GM21717 (cell line): Measurements from ENCODE around the gene XDH.

Source experiments
- ATAC-seq: cut with Tn5 transposase; IDR thresholded peaks from one replicate; pipeline ENCODE4 v1.9.1; 2021; ENCODE audit warnings: mild to moderate bottlenecking, moderate library complexity; ENCODE audit not compliant: unreplicated experiment

Gene XDH

DNA sequence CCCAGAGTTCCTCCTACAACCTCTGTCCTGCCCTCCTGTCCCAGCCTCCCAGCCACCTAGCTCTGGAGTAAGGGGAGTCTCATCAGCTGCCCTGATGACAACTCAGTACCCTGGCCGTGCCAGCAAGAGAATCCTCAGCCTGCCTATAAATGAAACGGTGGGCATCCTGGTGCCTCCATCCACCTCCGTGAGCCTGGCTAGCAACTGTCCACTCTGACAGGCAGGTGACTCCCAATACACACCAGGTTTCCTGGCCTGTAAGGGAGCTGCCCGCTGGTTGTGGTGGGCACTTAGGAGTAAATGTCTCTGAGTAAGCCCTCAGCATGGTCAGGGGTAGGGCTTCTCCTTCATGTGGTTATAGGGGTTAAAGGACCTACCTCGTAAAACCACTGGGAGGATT lies 81.5 kb downstream of the XDH start:
- ATAC-seq: no peak

DNA sequence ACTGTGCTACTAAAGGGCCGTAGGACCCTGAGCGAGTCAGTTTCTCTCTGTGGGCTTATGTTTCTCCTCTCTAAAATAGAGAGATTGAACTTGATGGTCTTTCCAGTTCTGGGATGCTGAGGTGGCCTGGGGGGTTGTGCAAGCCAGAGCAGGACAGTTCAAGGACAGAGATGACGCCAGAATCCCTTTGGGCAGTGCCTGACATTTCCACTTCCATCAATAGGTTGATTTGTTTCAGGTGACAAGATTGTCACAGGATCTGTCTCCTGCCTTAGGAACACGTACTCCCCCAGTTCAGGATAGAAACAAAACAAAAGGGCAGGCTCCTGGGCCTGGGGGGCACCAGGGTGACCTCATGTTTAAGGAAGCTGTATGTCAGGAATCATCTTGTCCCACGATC lies 82.0 kb downstream of the XDH start:
- ATAC-seq: no peak

DNA sequence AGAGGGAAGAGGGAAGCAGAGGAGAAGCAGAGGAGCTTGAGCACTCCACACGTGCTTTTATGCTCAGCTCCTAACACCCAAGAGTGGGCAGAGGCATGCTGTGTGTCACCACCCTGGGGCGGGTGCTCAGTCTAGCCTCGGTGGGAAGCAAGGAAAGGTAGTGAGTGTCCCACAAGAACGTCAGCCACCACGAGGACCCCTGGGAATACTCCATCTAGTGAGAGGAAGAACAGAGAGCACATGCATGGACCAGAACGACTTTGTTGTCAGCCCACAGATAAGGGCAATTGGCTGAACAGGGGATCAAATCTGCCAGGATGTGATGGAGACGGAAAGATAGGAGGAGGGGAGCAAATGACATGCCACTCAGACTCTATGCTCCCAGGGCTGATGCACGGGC lies 83.4 kb downstream of the XDH start:
- ATAC-seq: no peak

DNA sequence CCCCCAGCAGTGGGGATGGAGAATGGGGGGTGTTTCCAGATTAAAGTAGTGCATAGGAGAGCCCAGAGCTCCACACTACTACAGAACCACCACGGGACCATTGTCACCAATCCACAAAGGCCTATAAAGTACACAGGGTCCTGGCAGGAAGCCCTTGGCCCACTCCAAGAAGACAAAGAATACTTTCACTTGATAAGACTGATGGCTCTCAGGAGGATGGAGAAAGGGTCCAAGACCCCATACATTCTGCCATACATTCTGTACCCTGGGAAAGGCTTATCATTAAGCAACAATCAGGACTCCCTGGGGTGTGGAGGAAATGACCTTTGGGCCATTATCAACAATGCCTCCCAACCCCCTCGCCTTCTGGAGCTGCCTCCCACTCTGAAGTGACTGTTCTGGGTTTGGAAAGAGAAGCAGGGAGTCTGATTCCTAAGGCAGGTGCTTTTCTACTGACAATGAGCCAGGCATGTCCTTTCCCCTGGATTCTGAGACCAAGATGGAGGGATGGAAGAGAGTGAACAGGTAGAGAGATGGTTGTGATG lies 85.4 kb downstream of the XDH start:
- no peak for ATAC-seq

DNA sequence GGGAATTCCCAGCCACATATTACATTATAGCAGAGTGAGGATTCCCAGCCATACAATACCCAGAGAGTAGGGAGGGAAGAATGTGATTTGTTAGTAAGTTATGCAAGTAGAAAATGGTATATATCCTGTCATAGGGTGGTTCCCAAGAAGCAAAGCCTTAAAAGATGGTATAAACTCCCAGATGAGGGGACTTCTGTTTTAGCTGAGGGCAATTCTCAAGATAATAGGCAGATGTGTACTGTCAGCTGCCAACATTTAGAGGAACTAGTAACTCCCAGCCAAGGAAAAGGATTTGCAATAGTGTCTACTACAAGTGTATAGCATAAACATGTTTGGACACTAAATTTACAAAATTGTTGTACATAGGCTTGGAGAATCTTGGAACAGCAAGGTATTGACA lies 86.5 kb downstream of the XDH start:
- ATAC-seq: no peak

DNA sequence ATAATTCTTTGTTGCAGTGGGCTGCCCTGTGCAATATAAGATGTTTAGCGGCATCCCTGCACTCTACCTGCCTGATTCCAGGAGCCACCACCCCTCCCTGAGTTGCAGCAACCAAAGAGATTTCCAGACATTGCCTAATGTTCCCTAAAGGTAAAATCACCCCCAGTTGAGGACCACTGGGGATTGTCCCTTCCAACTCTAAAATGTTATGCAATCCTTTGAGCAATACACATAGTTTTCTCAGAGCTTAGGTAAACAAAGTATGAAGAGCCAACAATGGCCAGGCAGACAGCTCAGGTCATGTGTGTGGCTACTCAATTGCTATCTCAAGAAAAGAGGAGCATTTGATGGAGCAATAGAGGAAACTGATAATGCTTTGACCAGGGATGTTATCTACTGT lies 87.0 kb downstream of the XDH start:
- no peak for ATAC-seq

DNA sequence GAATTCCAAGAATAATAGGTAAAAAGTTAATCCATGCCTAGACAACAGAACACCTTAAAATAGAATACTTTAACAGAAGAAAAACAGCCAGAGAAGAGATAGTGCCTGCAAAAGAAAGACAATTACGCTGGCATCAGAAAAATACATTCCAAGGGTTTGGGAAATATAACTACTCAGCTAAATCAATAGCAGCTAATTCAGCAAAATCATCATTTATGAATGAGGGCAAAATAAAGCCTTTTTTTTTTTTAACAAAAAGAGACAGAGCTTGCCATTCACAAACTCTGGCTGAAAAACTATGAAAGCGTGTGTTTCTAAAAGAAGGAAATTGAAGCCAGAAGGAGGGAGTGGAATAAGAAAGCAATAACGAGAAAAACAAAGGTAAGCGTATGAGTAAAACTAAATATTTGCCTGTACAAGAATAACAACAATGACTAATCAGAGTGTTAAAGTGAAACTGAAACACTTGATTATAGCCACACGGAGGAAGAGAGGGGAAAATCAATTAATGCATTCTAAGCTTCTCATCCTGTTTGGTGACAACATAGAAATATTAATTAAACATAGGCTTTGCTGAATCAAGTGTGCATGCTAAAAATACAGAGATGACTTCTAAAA lies 90.4 kb downstream of the XDH start:
- ATAC-seq: peak; percentile 61

DNA sequence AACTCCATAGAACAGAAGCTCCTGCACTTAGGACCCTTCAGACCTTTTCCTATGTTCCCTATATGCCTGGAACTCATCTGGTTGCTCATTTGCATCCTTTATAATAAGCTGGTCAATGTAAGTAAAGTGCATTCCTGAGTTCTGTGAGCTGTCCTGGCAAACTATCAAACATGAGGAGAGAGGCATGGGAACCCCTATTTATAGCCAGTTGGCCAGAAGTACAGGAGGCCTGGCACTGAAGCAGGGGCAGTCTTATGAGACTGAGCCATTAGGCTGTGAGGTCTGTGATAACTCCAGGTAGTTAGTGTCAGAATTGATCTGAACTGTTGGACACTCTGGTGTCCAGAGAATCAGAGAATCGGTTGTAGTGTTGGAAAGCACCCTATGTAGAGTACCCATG lies 92.2 kb downstream of the XDH start:
- ATAC-seq: no peak

DNA sequence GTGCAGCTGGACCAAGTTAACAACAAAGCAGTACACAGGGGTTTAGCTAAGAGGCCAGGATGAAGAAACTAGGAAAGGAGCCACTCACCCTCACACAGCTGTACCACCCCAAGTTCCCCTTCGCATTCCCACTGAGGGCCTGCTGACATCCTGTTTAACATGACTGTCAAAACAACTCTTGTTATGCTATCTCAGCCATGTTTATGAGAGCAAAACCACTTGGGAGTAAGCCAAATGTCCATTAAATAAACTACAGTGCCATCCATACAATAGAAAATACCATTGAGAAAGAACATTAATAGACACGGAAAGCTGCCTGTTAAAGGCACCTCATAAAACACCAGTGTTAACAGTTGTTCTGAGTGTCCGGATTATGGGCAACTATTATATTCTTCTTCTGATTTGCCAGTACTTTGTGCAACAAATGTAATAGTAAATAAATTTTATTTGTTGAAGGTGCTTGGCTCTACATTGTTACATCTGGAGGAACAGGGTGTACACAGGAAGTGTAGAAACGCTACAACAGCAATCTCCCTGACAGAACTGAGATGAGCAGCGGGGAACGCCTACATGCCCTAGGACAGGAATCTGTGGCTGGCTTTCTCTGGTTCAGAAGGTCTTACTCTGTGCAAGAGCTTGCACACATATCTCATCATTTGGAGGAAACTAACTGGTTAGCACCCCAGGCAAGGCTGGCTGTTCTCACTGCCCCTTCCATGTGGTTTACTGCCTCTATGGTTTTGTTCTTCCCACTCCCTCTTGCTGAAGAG lies 95.0 kb downstream of the XDH start:
- ATAC-seq: peak; percentile 66

DNA sequence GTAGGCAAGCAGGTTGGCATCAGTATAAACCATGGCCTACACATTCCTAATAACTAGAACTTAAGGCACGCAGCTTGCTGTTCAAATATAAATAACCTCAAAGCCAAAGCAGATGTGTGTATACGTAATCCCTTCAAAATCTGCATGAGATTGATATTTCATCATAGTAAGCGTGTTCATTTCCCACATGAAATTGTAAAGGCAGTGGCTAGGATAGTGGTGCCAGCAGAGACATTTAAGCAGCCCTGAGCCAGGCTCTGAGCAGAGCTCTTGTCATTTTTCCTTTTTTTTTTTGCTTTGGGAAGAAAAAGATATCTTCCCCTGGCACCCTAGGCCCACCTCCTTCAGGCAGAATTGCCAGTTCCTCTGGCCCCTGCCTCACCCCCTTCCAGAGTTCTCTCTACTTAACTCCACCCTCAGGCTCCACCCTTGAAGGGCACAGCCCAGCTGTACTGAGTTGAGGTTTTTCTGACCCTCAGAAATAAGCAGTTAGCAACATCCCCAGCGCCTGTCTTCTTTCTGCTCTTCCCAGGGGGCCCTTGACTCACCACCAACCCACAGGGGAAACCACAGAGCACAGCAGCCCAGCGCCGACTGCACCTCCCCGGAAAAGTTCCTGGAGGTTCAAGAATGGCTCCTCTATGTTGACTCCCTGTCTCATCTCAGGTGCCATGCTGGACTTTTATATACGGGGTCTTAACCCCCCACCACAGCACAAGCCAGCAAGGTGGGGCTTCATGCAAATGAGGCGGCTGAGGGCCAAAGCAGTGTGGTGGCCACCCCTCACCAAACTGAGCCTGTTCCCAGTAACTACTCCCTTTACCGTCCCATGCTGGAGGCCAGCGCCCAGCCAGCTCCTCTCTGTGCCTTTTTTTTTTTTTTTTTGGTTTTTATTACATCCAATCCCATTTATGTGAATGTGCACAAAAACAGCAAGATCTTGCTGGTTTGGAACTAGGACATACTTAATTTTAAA lies 95.9 kb downstream of the XDH start:
- peak; percentile 74 for ATAC-seq

DNA sequence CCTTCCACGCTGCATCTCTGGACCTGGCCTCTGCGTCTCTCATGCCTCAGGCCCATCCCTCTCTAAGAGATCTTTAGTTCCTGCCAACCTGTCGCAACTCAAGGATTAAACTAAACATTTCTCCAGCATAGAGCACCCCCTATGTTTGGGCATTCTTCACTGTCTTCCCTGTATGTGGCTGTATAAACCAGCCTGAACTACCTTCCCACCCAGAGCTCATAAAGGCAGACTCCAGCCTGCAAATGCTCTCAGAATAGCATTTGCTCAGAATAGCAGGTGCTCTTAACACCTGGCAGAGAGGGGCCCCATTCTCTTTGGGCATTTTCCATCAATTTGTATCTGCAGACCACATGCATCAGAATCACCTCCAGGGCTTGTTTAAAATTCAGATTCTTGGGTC lies 97.1 kb downstream of the XDH start:
- no peak for ATAC-seq

DNA sequence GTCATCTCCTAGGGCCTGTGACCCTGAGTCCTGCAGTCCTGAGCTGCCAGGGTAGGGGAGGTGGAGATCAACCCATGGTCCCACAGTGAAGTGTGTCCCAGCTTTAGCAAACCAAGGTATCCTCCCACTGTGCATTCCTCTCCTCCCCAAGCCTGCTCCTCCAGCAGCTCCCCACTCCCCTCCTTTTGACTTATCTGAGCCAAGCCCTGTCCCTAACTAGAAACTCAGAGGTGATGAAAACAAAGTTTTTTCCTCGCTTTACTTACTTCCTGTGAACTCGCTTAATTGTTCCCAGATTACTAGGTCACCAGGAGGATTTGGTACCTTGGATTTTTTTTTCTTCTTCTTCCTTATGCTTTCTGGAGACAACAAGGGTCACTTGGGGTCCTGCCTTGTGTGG lies 99.8 kb downstream of the XDH start:
- no peak for ATAC-seq

DNA sequence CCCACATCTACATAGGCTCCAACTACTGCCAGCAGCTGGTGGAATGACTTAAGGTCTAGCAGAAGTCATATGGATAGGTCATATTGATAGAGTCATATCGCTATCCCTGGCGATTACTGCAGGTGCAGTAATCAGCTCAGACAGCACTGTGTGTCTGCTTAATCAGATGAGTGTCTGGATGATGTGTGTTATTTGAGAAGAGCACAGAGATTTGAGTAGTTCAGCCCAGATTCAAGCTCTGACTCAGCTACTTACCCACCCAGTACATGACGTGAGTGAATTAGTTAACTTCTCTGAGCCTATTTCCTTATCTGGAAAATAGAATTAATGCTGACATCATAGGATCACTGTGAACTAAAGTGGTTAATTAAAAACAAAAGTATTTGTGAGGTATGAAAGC lies 101.6 kb downstream of the XDH start:
- ATAC-seq: no peak

DNA sequence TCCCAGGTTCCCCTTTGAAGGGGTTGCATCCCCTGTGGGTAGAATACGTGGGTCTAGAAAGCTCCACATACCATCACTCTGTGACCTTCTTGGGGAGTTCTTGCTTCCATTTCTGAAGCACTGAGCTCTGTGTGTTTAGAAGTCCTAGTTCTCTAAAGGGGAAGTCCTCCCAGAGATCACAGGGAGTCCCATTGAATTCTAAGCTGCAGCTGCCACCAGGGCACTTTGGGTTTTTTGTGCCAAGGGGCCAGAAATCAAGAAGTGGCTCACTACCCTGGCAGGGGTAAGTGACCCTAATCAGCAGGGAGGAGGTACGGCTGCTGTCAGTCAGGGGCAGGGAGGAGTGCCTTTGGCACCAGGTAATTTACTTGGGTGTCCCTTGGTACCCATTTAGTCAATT lies 109.7 kb downstream of the XDH start:
- no peak for ATAC-seq

DNA sequence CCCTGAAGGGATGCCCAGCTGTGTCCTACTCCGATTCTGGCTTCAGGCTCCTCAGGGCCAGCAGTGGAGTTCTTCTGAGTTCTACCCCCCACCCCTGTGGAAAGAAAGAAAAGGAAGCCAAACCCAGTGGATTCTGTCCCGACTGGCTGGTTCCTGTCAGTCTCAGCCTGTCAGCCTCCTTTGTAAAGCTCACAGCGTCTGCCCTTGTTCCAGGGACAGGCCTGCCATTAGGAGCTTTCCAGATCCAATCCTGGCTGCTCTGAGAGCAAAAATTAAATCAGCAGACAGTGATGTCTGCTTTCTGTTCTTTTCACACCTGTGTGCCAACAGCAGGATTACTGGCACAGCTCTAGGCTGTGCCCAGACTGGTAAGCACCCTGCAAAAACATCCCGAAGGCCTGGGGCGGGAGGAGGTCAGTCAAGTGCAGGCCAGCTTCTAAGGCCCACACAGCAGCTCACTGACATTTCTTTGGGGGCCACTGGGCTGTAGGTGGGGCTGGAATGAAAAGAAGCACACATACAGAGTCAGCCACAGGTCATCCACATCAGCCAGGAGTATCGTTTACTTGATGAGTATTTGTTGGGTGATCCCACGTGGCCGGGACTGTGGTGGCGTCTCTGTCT lies 111.5 kb downstream of the XDH start:
- no peak for ATAC-seq

DNA sequence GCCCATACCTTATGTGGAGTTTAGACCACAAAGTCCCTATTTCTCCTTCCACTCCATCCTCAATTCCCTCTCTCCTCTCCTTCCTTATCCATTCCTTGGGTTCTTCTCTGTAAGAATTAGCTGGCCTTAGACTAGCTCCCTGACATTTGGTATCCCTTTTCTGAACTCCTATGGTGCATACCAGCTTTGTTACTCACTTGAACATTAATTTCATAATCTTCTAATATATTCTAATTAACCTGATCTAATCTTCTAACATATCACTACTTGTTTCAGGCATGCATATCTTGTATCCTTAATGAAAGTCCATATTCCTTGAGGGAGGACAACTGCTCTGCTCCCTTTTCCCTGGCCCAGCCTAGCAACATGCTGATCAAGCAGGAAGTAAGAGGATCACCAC lies 114.2 kb downstream of the XDH start:
- ATAC-seq: no peak

DNA sequence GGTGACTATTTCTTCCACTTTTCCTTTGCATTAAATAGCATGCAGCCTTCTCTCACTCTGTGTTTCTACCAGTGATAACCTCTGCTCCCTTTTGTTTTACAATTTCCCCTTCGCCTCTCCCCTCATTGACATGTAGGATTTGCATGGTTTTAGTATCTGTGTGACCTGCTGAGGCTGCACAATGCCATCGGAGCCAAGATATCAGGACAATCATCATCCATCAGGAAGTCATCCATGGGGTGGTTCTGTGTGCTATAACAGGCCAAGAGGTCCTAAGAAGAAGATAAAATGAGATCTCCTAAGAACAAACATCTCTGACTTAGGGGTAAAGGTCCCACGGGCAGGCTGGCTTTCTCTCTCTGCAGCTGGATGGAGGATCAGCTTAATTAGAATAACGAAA lies 115.0 kb downstream of the XDH start:
- ATAC-seq: no peak

DNA sequence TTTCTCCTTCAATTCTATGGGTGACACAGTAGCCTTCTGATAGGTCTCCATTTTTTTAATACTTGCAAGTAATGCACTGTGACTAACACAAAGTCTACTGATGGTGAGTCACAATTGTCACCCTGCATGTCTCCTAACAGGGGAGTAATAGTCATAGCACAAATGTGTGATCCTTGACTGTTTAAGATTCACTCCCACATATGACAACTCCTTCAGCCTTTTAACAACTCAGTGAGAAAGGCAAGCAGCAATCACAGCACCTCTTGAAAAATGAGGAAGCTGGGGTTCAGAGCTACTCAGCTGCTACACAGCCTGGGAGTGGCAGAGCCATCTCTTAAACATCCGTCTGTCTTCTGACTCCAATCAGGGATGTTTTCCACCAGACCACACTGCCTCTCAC lies 116.8 kb downstream of the XDH start:
- no peak for ATAC-seq

DNA sequence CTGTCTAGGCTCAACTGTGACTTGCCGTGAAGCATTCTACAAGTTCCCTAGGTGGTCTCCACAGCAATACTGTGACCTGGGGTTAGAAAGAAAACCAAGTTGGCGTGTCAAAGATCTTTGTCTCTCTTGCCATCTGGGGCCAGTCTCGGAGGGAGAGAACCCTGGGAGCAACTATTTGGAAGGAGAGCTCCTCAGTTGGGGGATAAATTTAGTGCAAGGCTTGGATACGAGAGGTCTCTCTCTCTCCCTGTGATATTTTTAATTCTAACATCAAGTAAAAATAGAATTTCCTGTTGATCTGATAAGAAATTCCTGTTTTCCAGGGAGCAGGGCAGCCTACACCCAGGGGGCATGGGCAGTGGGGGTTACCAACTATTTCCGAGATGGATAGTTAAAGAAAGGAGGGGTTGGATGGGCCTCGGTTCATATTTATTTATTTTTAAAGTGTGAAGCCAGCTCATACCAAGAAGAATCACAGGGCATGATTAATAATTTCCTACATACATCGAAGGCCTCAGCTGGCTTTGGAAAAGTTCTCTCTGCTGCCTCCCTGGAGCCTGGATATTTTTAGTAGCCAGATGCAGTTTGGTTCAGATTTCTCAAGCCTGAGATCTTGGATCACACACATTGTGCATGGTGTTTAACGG lies 117.8 kb downstream of the XDH start:
- ATAC-seq: no peak

DNA sequence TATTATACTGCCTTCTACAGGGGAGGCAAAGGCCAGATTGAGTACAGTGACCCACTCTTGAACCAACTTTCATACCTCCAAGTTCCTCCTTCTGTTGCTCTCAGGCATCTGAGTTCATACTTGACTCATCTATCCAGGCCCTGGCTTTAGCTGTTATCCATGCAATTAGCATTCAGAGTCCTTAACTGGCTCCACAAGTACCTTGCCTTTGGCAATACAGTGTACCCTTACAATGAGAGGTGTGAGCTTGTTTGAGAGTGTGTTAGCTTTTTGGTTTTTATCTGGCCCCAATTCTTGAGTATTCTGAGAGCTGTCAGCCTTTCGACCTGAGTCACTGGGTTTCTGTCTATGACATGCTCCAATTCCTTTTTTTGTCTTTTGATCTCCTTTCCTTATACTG lies 120.3 kb downstream of the XDH start:
- ATAC-seq: no peak

DNA sequence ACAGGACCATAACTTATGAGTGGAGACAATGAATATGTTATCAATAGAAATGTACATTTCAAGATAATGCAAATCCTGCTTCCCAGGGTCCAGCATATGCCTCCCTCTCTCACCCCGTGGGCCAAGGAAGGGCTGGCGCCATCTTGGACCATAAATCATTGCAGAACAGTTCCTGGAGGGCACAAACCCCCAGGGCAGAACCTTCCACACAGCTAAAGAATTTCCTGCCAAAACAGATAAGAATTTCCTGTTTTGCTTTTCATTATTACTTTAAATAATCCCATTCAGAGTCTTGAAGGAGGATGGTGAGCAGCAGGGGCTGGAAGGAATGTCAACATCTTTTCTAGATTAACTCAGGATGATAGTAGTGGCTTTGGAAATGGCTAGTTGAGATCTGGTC lies 126.9 kb downstream of the XDH start:
- no peak for ATAC-seq
